Caco-2 (cell line): ENCODE measurements around the gene OSBPL6. TPM values are rescaled to one million over a fixed set of nuclear protein-coding genes. Genes with fewer than 3 reads are reported as not detected.

ENCODE experiments used
- BruUV-seq: library from RNA; stranded (reverse); fragments of 400-500 nt; replicated peaks from 2 replicates; lab custom pipeline; 2021; lab: Mats Ljungman, UMichigan
- CTCF ChIA-PET: fragments of 300-600 bp; sonication (Branson Sonifier 250); formaldehyde crosslinking; loops from one replicate; lab custom pipeline; 2022; ENCODE audit warnings: antibody characterized with exemption; lab: Charles Lee
- POLR2A ChIA-PET: fragments of 300-600 bp; sonication (Branson Sonifier 250); formaldehyde crosslinking; loops from one replicate; lab custom pipeline; 2022; ENCODE audit warnings: antibody characterized with exemption; lab: Charles Lee
- DNase-seq, 2 experiments: peaks; one replicate each; pipeline versions ENCODE4 v3.0.0 to v3.0.0-alpha.2; 2020 to 2022
- H3K27me3 ChIP-seq: replicated peaks from 2 replicates; pipeline ENCODE4 v1.6.0; 2011; ENCODE audit warnings: low read length; ENCODE audit not compliant: control insufficient read depth, insufficient read depth
- H3K36me3 ChIP-seq: 2 replicates; pipeline ENCODE4 v1.5.1; 2011; ENCODE audit warnings: low read length; ENCODE audit not compliant: control insufficient read depth, insufficient read depth
- H3K4me1 ChIP-seq: fragments of 250-450 bp; sonication (Bioruptor Pico); 2 replicates; pipeline ENCODE4 v1.5.1; 2020; ENCODE audit warnings: mild to moderate bottlenecking
- H3K4me3 ChIP-seq: 2 replicates; pipeline ENCODE4 v1.5.1; 2011; ENCODE audit warnings: low read depth, mild to moderate bottlenecking, control low read depth, low read length
- H3K9me3 ChIP-seq: fragments of 250-450 bp; sonication (Bioruptor Pico); 2 replicates; pipeline ENCODE4 v1.5.1; 2020; ENCODE audit warnings: mild to moderate bottlenecking, moderate library complexity
- H3K27ac Mint-ChIP-seq: one replicate; pipeline ENCODE4 v1.8.0; 2022; ENCODE audit warnings: mixed read lengths; ENCODE audit not compliant: unreplicated experiment
- H3K27me3 Mint-ChIP-seq: one replicate; pipeline ENCODE4 v1.8.0; 2022; ENCODE audit warnings: mixed read lengths; ENCODE audit not compliant: insufficient read depth, unreplicated experiment
- H3K36me3 Mint-ChIP-seq: one replicate; pipeline ENCODE4 v1.8.0; 2022; ENCODE audit warnings: mild to moderate bottlenecking, mixed read lengths; ENCODE audit not compliant: insufficient read depth, unreplicated experiment
- H3K4me1 Mint-ChIP-seq: one replicate; pipeline ENCODE4 v1.8.0; 2022; ENCODE audit warnings: low read depth, mixed read lengths; ENCODE audit not compliant: unreplicated experiment
- H3K4me3 Mint-ChIP-seq: one replicate; pipeline ENCODE4 v1.8.0; 2022; ENCODE audit warnings: mild to moderate bottlenecking, moderate library complexity, mixed read lengths; ENCODE audit not compliant: unreplicated experiment
- H3K9me3 Mint-ChIP-seq: one replicate; pipeline ENCODE4 v1.8.0; 2022; ENCODE audit warnings: mixed read lengths; ENCODE audit not compliant: unreplicated experiment
- CTCF ChIP-seq, 2 experiments: fragments of 200-600 bp in 1 of 2; IDR thresholded peaks; 1 replicate in 1 of 2; 2 replicates in 1 of 2; pipeline versions ENCODE4 v1.5.1 to v1.8.0; 2011 to 2022; ENCODE audit warnings: antibody characterized with exemption in 1 of 2, control low read depth in 1 of 2, inconsistent platforms in 1 of 2, low read depth in 1 of 2, low read length in 1 of 2, mild to moderate bottlenecking in 1 of 2, moderate library complexity in 1 of 2; ENCODE audit not compliant: insufficient read depth in 1 of 2, severe bottlenecking in 1 of 2, unreplicated experiment in 1 of 2
- intact Hi-C: fragments of 100-400 bp; cut with micrococcal nuclease; formaldehyde crosslinking; loops from one replicate; pipeline ENCODE4 v1.10.0; 2022; ENCODE audit not compliant: unreplicated experiment
- total RNA-seq: library from RNA; stranded (reverse); gene quantifications from 2 replicates; pipeline ENCODE4 v1.2.3, GENCODE V29; 2022

OSBPL6 gene
- total RNA-seq, 1 experiment from 2014 or later, result 1.5 TPM

GRCh38 chr2:178333851-178334250 lies 139.5 kb downstream of the OSBPL6 start:
- intact Hi-C loops, result no loop called here
- no peaks in the 10 kb centered on the region for H3K4me1 Mint-ChIP-seq
- Histone ChIP-seq H3K4me1 (peaks cover 18% of the 10 kb centered on the region), H3K9me3 (no peaks in the 10 kb centered on the region), H3K36me3 (no peaks in the 10 kb centered on the region), H3K27me3 (no peaks in the 10 kb centered on the region), H3K4me3 (no peak overlapping the region)
- no peak overlapping the region for H3K27ac Mint-ChIP-seq
- TF ChIP-seq CTCF (IDR thresholded peaks at IDR 0.05; ENCODE audit: insufficient read depth in 1 of 2, low read depth in 1 of 2, low read length in 1 of 2, severe bottlenecking in 1 of 2, unreplicated experiment in 1 of 2), result no peak
- H3K27me3 Mint-ChIP-seq, result no peaks in the 10 kb centered on the region
- H3K4me3 Mint-ChIP-seq, result no peak overlapping the region
- H3K9me3 Mint-ChIP-seq, result no peaks in the 10 kb centered on the region
- ChIA-PET CTCF (no interaction called here), POLR2A (no interaction called here)
- no peaks in the 10 kb centered on the region for H3K36me3 Mint-ChIP-seq
- no TSS peak for BruUV-seq
- DNase-seq, result no peak

- no peak overlapping the region for H3K4me3 Mint-ChIP-seq
- intact Hi-C loops, result no loop called here
- no TSS peak for BruUV-seq
- ChIA-PET POLR2A (no interaction called here), CTCF (no interaction called here)
- Histone ChIP-seq H3K9me3 (0 out of 2 replicates have a peak, but pooled peaks cover 2% of the 10 kb centered on the region), H3K4me1 (peaks cover 18% of the 10 kb centered on the region), H3K36me3 (no peaks in the 10 kb centered on the region), H3K4me3 (no peak overlapping the region), H3K27me3 (no peaks in the 10 kb centered on the region)
- H3K4me1 Mint-ChIP-seq, result no peaks in the 10 kb centered on the region
- H3K27ac Mint-ChIP-seq, result no peak overlapping the region
- H3K27me3 Mint-ChIP-seq, result no peaks in the 10 kb centered on the region
- TF ChIP-seq CTCF (IDR thresholded peaks at IDR 0.05; ENCODE audit: insufficient read depth in 1 of 2, low read depth in 1 of 2, low read length in 1 of 2, severe bottlenecking in 1 of 2, unreplicated experiment in 1 of 2), result no peak
- H3K9me3 Mint-ChIP-seq, result no peaks in the 10 kb centered on the region
- DNase-seq, result no peak
- no peaks in the 10 kb centered on the region for H3K36me3 Mint-ChIP-seq
Observed at GRCh38 chr2:178335230-178335629, 140.9 kb downstream of the OSBPL6 start.

GRCh38 chr2:178344121-178344520 lies 149.8 kb downstream of the OSBPL6 start:
- CTCF ChIA-PET, result no interaction called here

More at GRCh38 chr2:178344121-178344520, 149.8 kb downstream of the OSBPL6 start:
- intact Hi-C loops, result no loop called here
- no peaks in the 10 kb centered on the region for H3K36me3 ChIP-seq
- H3K4me1 ChIP-seq, result peaks cover 9% of the 10 kb centered on the region; the same call in 1 of the 2 replicates
- no TSS peak for BruUV-seq
- H3K27me3 ChIP-seq, result no peaks in the 10 kb centered on the region
- no peak overlapping the region for H3K4me3 ChIP-seq
- no peaks in the 10 kb centered on the region for H3K9me3 Mint-ChIP-seq
- no peak for TF ChIP-seq CTCF (IDR thresholded peaks at IDR 0.05; ENCODE audit: insufficient read depth in 1 of 2, low read depth in 1 of 2, low read length in 1 of 2, severe bottlenecking in 1 of 2, unreplicated experiment in 1 of 2)
- 0 out of 2 replicates have a peak, but pooled peaks cover 2% of the 10 kb centered on the region for H3K9me3 ChIP-seq
- H3K27me3 Mint-ChIP-seq, result no peaks in the 10 kb centered on the region
- POLR2A ChIA-PET, result no interaction called here
- no peak overlapping the region for H3K4me3 Mint-ChIP-seq
- no peak overlapping the region for H3K27ac Mint-ChIP-seq
- peaks cover 5% of the 10 kb centered on the region for H3K4me1 Mint-ChIP-seq
- no peak for DNase-seq
- H3K36me3 Mint-ChIP-seq, result no peaks in the 10 kb centered on the region
